Endodermal cell (in vitro differentiated cells): ENCODE measurements around the gene GPR155. TPM values are rescaled to one million over a fixed set of nuclear protein-coding genes. Genes with fewer than 3 reads are reported as not detected.
"Not testable (repeated sequence)": the region's sequence is repeated elsewhere in the genome, so short reads cannot be mapped to it uniquely, and the experiment has no call there.

Source experiments
- DNase-seq: peaks from one replicate; pipeline ENCODE4 v3.0.0-alpha.2; 2017
- H3K27ac ChIP-seq: 2 replicates; pipeline ENCODE4 v1.5.1; 2013; ENCODE audit warnings: mild to moderate bottlenecking, low read depth, low read length, moderate library complexity
- H3K27me3 ChIP-seq: 2 replicates; pipeline ENCODE4 v1.6.1; 2013; ENCODE audit warnings: mild to moderate bottlenecking, low read length, moderate library complexity; ENCODE audit not compliant: insufficient read depth, control insufficient read depth, poor library complexity, severe bottlenecking
- H3K36me3 ChIP-seq: 2 replicates; pipeline ENCODE4 v1.7.0; 2013; ENCODE audit warnings: mild to moderate bottlenecking, low read length, moderate library complexity; ENCODE audit not compliant: control insufficient read depth, insufficient read depth
- H3K4me1 ChIP-seq: one replicate; pipeline ENCODE4 v1.7.0; 2013; ENCODE audit warnings: low read length; ENCODE audit not compliant: control insufficient read depth, insufficient read depth
- H3K4me3 ChIP-seq: 2 replicates; pipeline ENCODE4 v1.5.1; 2013; ENCODE audit warnings: mild to moderate bottlenecking, low read length, moderate library complexity
- H3K9ac ChIP-seq: 2 replicates; pipeline ENCODE4 v1.6.1; 2013; ENCODE audit warnings: mild to moderate bottlenecking, low read length, moderate library complexity; ENCODE audit not compliant: poor library complexity, severe bottlenecking; ENCODE audit errors: extremely low read depth
- H3K9me3 ChIP-seq: 2 replicates; pipeline ENCODE4 v1.6.1; 2013; ENCODE audit warnings: mild to moderate bottlenecking, low read length, moderate library complexity; ENCODE audit not compliant: control insufficient read depth
- H3K27ac Mint-ChIP-seq: 2 replicates; pipeline ENCODE4 v1.8.0; 2020; ENCODE audit warnings: mixed read lengths
- H3K27me3 Mint-ChIP-seq: 2 replicates; pipeline ENCODE4 v1.8.0; 2021; ENCODE audit warnings: mild to moderate bottlenecking, mixed read lengths; ENCODE audit not compliant: insufficient read depth
- H3K36me3 Mint-ChIP-seq: 2 replicates; pipeline ENCODE4 v1.8.0; 2020; ENCODE audit warnings: low read depth, mixed read lengths
- H3K4me1 Mint-ChIP-seq: 2 replicates; pipeline ENCODE4 v1.8.0; 2020; ENCODE audit warnings: mixed read lengths
- H3K4me3 Mint-ChIP-seq: 2 replicates; pipeline ENCODE4 v1.8.0; 2020; ENCODE audit warnings: mild to moderate bottlenecking, moderate library complexity, mixed read lengths
- H3K9me3 Mint-ChIP-seq: 2 replicates; pipeline ENCODE4 v1.8.0; 2020; ENCODE audit warnings: mild to moderate bottlenecking, mixed read lengths
- WGBS, 2 experiments: methylation state at CpG; one replicate each; pipeline versions ENCODE4 v1.1.5 to v1.1.7; 2013; ENCODE audit warnings: missing lambda C conversion rate in 2 of 2, mixed read lengths in 1 of 2; ENCODE audit not compliant: insufficient coverage in 1 of 2, insufficient read length in 1 of 2; 5-methylcytosine and 5-hydroxymethylcytosine counted together
- total RNA-seq, 2 donors: library from RNA; stranded (reverse); fragmentation: NEBNext Ultra II Directional in 1 of 2; extraction: Animal tissue kit (Norgen Biotek cat#: 25700) in 1 of 2; gene quantifications; 2 replicates in 1 of 2; 3 replicates in 1 of 2; pipeline ENCODE4 v1.2.1, GENCODE V29; 2021
- TF ChIP-seq, protein P1 (sequence below): fragments of 200-600 bp; sonication (generic); conservative IDR thresholded peaks from 2 replicates; pipeline ENCODE4 v1.5.0; 2021; ENCODE audit warnings: antibody characterized with exemption, mild to moderate bottlenecking

Gene GPR155
- total RNA-seq, 2 donors from 2014 or later = 0.22 to 0.88 TPM

DNA sequence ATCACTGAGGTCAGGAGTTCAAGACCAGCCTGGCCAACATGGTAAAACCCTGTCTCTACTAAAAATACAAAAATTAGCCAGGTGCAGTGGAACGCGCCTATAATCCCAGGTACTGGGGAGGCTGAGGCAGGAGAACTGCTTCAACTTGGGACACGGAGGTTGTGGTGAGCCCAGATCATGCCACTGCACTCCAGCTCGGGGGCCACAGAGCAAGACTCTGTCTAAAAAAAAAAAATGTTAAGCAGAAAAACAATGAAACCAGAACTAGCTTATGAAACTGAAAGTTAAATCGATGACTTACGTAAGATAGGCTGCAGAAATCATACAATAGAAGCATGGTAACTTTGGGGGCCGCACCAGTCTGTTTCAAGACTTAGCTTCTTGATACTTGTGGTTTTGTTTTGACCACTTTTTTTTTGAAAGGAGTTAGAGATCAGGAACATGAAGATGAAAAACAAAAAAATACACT lies 6.2 kb upstream of the GPR155 start:
- Histone ChIP-seq H3K36me3 (no peaks in the 10 kb centered on the region), H3K9ac (no peak overlapping the region), H3K27ac (no peak overlapping the region), H3K4me3 (no peak overlapping the region), H3K4me1 (no peaks in the 10 kb centered on the region), H3K9me3 (peaks cover 2% of the 10 kb centered on the region), H3K27me3 (peaks cover 10% of the 10 kb centered on the region)
- Mint-ChIP-seq H3K4me1 (no peaks in the 10 kb centered on the region), H3K27me3 (peaks cover 19% of the 10 kb centered on the region), H3K9me3 (peaks cover under 1% of the 10 kb centered on the region), H3K4me3 (no peak overlapping the region), H3K36me3 (no peaks in the 10 kb centered on the region), H3K27ac (no peak overlapping the region)
- TF ChIP-seq, protein P1, sequence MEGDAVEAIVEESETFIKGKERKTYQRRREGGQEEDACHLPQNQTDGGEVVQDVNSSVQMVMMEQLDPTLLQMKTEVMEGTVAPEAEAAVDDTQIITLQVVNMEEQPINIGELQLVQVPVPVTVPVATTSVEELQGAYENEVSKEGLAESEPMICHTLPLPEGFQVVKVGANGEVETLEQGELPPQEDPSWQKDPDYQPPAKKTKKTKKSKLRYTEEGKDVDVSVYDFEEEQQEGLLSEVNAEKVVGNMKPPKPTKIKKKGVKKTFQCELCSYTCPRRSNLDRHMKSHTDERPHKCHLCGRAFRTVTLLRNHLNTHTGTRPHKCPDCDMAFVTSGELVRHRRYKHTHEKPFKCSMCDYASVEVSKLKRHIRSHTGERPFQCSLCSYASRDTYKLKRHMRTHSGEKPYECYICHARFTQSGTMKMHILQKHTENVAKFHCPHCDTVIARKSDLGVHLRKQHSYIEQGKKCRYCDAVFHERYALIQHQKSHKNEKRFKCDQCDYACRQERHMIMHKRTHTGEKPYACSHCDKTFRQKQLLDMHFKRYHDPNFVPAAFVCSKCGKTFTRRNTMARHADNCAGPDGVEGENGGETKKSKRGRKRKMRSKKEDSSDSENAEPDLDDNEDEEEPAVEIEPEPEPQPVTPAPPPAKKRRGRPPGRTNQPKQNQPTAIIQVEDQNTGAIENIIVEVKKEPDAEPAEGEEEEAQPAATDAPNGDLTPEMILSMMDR = no peak
- no peak for DNase-seq
- WGBS, 2 experiments = 93 to 94% methylated on average over 7 of the region's 7 CpGs

DNA sequence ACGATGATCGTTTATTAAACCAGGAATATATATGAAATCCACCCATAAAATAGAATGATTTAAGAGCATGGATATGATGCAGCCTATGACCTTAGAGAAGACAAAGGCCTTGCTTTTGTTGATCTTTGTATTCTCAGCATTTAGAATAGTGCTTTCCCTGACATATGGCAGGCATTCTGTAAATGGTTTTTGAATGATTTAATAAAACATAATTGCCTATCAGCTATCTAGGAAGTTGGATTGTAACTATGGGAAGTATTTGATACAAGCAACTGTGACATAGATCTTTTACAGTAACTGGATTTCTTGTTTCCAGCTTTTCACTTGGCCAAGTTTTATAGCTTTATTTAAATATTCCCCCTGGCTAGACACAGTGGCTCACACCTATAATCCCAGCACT lies 5.1 kb upstream of the GPR155 start:
- TF ChIP-seq, protein P1 = no peak
- H3K4me3 Mint-ChIP-seq = no peak overlapping the region
- no peaks in the 10 kb centered on the region for H3K36me3 ChIP-seq
- H3K4me3 ChIP-seq = no peak overlapping the region
- no peaks in the 10 kb centered on the region for H3K4me1 Mint-ChIP-seq
- no peak overlapping the region for H3K27ac Mint-ChIP-seq
- H3K27me3 Mint-ChIP-seq = peaks cover 19% of the 10 kb centered on the region
- WGBS, 2 experiments = no CpG with 5 or more reads among the region's 2 CpGs
- DNase-seq = no peak
- no peak overlapping the region for H3K27ac ChIP-seq
- H3K9me3 ChIP-seq = peaks cover 4% of the 10 kb centered on the region
- no peaks in the 10 kb centered on the region for H3K36me3 Mint-ChIP-seq
- no peaks in the 10 kb centered on the region for H3K4me1 ChIP-seq
- H3K9me3 Mint-ChIP-seq = peaks cover 2% of the 10 kb centered on the region
- H3K9ac ChIP-seq = no peak overlapping the region
- H3K27me3 ChIP-seq = peaks cover 10% of the 10 kb centered on the region

DNA sequence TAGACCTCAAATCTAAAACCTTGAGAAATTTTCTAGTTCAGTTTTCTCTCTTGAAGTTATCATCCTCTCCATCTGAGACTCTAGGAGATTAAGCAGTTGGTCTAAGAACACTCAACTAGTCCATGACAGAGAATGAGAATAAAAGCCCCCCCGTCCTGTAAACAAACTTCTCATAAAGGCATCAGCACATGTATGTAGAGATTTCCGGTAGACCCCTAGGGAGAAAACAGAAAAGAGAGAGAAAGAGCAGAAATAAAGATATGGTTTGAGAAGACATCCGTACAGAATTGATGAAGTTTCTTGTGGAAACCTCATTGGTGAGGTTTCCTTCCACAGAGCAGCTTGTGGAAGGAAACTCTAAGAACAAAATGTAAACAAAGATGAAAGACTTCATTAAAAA lies 3.2 kb upstream of the GPR155 start:
- Mint-ChIP-seq H3K36me3 (no peaks in the 10 kb centered on the region), H3K4me3 (no peak overlapping the region), H3K4me1 (peaks cover 6% of the 10 kb centered on the region), H3K9me3 (peaks cover 2% of the 10 kb centered on the region), H3K27me3 (peaks cover 34% of the 10 kb centered on the region), H3K27ac (no peak overlapping the region)
- Histone ChIP-seq H3K9ac (no peak overlapping the region), H3K4me3 (no peak overlapping the region), H3K9me3 (peaks cover 4% of the 10 kb centered on the region), H3K27ac (no peak overlapping the region), H3K4me1 (no peaks in the 10 kb centered on the region), H3K27me3 (peaks cover 22% of the 10 kb centered on the region), H3K36me3 (no peaks in the 10 kb centered on the region)
- 90 to 93% methylated on average over 2 to 3 of the region's 3 CpGs for WGBS, 2 experiments
- TF ChIP-seq, protein P1 = no peak
- DNase-seq = no peak

DNA sequence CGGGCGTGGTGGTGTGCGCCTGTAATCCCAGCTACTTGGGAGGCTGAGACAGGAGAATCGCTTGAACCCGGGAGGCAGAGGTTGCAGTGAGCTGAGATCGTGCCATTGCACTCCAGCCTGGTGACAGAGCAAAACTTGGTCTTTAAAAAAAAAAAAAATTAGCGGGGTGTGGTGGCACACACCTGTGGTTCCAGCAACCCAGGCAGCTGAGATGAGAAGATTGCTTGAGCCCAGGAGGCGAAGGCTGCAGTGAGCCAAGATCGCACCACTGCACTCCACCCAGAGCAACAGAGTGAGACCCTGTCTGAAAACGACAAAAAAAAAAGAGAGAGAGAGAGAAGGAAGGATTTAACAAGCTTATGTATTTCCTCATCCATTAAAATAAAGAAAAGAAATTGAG lies 2.7 kb upstream of the GPR155 start:
- H3K9me3 Mint-ChIP-seq, H3K36me3 ChIP-seq, H3K9ac ChIP-seq, H3K27ac ChIP-seq, H3K4me1 Mint-ChIP-seq, H3K27ac Mint-ChIP-seq, H3K9me3 ChIP-seq, H3K4me3 ChIP-seq, H3K4me3 Mint-ChIP-seq, H3K36me3 Mint-ChIP-seq, DNase-seq, H3K4me1 ChIP-seq: not testable (repeated sequence)
- H3K27me3 Mint-ChIP-seq = peaks cover 39% of the 10 kb centered on the region
- 83 to 96% methylated on average over 2 to 8 of the region's 10 CpGs for WGBS, 2 experiments
- H3K27me3 ChIP-seq = peaks cover 22% of the 10 kb centered on the region
